T follicular helper cell (primary cell): Measurements from ENCODE around the gene EYA4.

Source experiments
- DNase-seq: peaks from one replicate; pipeline ENCODE4 v3.0.0-alpha.2; 2020; ENCODE audit warnings: low read depth

EYA4 gene

DNA sequence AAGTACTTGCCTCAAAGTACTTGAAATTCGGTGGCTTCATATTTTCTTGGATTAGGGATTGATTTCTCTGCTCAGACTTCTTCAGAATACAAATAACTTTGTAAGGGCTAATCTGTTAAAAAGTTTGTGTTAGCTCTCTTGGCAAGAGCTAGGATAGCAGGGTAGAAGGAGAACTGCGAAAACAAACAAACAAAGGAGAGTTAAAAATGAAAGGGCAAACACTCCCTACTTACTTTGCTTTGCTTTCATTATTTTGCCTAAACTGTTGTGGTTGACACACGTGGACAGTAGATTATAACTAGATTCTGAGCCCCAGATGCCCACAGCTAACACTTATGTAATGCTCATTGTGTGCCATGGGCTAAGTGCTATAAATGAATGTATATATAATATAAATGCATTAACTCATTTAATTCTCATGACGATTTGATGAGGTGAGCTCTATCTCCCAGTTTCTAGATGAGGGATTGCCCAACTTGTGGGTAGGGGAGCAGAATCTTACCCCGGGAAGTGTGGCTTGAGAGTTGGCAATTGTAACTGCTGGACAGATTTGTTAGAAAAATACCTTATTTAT lies 48.7 kb downstream of the EYA4 start:
- DNase-seq = no peak

DNA sequence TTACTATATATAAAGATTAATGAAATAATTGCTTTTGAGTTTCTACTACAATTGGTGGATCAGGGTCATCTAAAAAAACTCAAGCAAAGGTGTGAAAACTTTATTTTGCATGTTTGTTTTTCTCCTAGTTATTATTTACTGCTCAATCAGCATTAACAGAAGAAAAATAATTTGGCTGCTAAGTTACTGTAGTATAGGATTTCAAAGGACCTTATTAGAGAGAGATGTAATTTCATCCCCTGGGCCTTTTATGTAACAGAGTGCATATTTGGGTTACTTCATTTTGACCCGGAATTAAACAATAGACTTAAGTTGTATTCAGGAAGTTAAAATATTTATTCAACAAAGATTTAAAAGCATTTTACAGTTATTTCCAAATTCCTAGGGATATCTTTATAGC lies 49.8 kb downstream of the EYA4 start:
- no peak for DNase-seq

DNA sequence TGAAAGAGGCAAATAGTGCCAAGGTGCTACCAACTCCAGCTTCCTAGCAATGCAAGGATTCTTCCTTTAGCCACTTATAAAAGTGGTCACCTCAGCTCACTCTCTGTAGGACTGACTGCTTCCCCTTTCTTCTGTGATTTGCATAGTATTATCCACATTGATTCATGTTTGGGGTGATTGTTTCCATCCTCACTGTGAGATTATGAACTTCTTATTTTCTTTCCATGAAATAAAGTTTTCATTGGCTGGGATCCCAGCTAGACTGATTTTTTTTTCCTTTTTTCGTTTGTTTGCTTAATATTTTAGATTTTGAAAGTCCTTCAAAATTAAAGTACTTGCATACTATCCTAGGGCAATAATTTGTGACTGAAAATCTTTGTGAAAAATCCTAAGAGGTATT lies 50.5 kb downstream of the EYA4 start:
- no peak for DNase-seq

DNA sequence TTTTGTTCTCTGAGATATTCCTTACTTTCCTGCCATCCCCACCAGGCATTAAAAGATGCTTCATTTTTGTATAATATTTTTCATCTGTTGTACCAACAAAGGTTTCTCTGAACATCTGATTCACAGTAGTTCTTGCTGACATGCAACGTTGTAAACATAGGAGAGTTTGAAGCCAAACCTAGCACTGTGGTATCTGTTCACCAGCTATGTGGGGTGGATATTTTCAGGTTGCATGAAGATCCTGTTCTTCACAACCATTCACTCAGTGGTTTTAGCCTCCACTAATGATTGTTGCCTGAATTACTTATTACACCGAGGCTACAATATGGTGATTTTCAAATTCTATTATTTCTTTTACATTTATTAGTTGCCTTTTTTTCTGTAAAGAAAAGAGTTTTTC lies 56.5 kb downstream of the EYA4 start:
- no peak for DNase-seq

DNA sequence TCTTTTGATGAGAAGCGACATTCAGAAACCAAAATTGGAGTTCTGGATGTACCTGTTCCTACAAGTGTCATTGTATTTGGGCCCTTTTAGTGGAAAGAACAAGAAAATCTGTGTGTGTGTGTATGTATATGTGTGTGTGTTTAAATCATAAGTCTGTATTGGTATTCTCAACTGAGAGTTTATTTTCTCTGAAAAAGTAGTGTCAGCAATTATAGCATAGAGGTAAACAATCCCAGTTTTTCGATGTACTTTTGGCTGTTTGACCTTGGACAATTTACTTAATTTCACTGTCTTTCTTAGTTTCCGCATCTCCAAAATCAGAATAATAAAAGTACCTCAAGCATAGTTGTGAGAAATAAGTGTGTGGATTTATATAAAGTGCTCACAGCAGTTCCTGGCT lies 57.2 kb downstream of the EYA4 start:
- no peak for DNase-seq

DNA sequence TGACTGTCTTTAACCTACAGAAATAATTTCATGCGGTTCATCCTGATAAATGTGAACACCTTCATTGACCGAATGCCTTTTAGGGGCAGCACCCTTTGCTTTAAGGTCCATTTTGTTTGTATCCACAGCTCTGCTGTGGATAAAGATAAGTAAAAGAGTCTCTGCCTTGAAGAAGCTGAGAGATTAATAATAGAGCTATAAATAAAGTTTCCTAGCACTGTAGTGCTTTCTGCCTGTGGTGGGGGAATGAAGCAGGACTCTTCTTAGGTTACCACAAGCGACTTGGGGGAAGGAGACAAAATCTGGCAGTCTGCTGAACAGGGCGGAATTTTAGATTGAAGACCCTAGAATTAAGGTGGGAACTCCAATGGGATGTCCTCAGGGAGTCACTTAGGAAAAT lies 57.6 kb downstream of the EYA4 start:
- DNase-seq = no peak

DNA sequence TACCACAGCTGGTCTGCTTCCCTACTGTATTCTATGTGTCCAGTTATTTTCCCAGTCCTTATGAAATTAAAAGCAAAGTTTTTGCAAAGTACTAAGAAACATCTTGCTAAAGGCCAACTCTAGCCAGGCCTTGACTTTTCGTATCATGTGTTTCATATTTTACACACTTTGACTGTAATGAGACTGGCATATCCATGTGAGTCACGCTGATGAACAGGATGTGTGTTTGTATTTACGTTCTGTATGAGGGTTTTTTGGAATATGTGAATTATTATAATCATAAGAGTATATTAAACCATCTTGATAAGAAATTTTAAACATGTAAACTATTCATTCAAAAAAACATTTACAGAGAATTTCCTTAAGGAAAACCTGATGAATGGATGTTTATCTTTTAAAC lies 59.7 kb downstream of the EYA4 start:
- DNase-seq = no peak

DNA sequence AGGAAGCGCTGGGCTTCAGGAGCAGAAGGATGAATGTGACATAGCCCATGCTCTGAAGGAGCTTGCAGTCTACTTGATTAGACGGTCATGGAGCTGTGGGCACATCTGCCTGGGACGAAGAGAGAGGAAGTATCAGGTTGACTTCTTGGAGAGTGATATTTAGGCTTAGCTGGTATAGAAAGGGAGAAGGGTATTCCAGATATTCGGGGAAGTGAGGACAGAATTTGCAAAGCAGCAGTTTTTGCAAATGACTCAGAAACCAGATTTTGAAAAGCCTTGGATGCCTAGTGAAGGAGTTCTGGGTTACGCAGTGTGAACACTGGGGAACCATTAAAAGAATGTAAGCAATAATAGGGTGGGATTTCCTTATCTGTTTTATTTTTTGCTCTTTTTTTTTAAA lies 60.7 kb downstream of the EYA4 start:
- DNase-seq = no peak

DNA sequence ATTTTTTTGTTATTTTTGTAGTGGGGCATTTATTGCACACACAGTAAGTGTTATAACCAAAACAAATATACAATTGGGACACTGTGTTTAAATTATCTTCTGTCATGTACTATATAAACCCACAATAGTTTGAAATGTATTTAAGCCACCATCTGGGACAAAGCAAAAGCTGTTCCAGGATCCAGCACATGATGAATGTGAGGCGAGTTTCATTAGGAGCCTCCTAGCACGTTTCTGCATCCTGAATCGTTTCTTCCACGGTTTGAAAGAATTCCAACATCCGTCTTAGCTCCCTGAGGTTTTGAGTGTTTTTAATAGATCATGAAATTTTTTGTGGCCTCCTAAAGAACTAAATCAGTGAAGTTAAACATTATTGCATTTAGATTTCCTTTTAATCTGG lies 65.8 kb downstream of the EYA4 start:
- no peak for DNase-seq

DNA sequence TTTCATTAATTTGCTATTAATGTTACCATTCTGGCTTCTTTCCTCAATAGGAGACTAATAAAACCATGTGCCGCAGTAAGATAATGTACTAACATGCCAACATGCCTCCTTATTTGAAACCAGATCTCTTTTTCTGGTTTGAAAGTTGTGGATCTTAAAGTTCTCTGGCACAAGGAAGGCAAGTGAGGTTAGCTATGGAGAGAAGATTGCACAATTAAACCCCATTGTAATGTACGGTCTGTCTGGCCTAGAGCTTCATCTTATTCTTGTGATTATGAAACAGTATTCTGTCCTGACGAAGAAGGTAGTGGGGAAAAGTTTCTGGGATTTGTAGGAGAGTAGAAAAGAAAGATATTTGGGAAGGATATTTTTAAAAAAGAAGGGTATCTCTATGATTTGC lies 68.4 kb downstream of the EYA4 start:
- DNase-seq = no peak

DNA sequence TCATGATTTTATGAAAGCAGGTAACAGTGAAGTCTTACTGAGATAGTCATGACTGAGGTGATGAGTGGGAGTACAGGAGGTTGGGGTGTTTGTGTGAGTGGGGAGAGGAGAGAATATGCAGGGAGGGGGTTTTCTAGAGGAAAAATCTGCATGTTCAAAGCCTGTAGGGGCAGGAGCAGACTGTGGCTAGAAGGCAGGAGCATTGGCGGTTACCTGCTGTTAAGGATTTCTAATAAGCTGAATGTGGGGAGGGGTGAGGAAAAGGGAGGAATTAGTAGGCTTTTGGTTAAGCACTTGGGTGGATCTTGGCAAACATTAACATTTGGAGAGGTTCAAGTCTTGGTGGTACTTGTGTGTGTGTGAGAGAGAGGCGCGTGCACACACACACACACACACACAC lies 70.8 kb downstream of the EYA4 start:
- DNase-seq = no peak

DNA sequence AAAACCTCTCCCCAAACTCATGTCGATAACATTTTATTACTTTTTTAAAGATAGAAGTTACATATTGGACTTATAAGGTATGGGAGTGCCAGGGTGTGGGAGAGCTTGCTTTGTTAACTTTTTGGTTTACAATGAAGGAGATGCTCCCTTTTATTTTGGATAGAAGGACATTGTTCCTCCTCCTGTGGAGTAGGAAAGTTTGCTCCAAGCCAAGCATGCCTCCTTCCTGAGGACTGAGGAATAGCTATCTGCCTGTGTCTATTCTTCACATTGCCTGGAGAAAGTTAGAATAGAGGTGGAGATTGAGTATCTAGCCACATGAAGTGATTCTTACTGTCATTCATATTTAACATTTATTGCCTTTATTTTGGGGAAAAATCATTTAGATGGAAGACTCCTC lies 71.9 kb downstream of the EYA4 start:
- DNase-seq = no peak

DNA sequence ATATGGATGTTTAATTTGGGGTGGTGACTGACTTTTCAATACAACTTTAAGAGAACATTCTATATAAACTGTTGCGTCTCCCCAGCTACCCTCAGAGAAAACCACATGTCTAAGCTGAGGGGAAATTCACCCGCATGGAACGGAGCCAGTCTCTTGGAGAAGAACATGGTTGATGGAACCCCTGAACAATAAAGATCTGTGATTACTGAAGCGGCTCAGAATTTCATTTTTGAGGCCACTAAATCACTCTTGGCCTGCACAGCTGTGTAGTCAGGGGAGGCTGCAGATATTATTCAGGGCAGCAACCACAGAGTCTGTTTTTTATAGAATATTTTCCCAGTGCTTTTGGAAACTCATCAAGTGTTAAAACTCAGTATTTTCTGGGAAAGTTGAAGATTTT lies 73.8 kb downstream of the EYA4 start:
- DNase-seq = no peak

DNA sequence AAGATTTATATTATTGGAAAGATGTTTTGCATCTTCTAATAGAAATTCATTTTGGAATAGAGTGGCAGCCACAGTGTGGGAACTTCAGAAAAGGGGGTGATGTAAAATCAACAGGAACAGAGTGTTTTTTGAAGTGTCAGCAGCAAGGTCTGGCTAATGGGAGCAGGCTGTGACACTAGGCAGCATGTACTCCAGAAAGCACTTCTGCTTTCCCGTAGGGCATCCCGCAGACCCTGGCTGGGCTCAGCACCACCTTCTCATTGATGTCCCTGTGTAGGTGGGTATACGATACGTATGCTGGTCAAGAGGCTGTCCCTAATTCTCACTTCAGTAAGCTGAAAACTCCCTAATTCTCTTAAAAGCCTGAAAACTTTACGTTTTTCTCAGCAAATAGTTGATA lies 74.7 kb downstream of the EYA4 start:
- DNase-seq = no peak

DNA sequence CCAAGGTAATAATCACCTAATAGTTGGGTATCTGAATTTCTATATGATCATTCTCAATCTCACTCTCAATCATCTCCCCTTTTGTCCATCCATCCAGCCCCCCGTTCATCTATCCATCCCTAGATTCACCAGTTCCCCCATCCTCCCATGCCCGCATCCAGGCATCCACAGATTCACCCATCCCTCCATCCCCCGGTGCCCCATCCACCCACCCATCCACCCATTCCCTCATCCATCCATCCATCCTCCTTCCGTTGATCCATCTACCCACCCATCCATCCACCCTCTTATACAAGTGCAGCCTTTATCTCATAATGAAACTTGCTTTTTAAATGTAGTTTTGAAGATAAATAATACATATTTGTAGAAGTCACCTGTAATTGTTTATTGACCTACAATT lies 76.5 kb downstream of the EYA4 start:
- no peak for DNase-seq

DNA sequence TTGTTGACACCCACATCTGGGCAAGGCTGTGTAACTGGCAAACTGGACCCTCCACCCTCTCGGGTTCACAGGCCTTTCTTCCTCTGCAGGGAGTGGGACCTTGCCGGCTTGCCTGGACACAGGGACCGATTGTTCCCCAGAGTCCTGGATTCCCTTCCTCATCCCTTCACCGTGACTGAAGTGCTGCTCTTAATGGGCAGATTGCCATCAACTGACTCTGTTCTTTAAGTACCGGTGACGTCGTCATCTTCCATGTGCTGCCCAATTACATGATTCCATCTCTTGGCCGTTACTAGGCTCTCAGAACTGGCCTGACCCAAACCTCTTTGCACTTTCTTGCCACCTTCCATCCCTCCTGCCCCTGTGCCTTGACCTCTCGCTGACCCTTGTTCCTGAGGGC lies 85.4 kb downstream of the EYA4 start:
- DNase-seq = no peak

DNA sequence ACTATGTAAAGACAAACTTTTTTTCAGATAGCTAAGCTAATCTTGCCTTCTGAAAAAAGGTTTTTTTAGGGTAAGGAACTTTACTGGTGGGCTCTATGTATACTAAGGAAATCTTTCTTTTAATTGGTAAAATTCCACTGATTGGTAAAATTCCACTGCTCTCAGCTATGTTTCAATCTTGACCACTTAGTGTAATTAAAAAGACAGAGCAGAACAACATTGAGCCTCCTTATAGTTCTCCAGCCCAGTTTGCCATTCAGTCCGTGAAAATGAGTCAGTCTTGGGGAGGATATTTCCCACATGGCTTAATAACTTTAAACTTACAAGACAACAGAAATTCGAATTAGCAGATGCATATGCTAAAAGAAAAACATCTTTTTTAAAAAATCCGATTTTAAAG lies 92.7 kb downstream of the EYA4 start:
- DNase-seq = no peak

DNA sequence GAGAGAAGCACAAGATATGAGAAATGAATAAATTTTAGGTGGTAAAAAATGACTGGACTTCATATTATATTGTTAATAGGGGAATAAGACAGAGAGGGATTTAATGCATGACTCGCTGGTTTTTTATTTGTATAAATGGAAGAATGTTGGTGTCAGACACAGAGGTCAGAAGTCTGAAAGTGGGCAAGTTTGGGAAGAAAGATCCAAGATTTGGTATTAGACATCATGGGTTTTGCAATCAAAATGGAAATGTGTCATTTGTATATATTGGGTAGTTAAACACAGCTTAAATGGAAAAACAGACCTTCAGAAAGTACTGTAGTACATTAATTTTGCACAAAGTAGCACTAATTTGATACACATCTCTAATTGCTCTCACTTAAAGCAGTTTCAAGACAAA lies 96.2 kb downstream of the EYA4 start:
- no peak for DNase-seq

DNA sequence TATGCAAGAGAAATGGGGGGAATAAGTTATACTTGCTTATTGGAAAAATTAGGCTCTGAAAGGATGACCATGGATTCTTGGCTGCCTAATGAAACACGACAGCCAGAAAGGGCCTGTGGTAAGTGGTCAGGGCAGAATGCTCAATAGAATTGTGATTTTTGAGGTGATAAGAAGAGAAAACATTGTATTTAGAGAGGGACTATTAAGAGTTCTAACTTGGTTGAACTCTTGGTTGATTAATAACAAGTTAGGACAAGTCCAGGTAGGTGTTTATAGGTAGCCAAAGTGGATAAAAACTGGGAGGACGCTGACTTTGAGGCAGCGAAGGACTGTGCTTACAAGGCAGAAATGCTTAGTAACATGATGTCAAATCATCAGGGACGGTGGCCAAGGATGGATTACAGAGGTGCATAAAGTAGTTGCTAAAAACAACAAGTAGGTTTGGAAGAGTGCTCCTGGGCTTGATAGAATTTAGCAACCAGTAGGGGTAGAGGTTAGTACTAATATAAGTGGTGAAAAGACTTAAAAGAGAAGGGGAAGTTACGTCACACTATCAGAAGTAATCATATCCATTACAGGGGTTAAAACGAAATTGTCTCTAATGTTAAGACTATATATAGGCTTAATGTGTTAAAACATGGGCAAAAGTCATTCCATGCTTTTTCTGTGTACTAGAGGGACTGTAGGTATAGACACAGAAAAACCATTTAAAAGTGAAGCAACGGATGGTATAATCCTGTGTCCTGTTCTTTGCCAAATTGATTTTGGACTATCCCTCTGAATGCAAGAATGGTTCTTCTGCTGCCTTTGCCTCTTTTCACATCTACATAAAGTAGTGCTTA lies 98.6 kb downstream of the EYA4 start:
- no peak for DNase-seq

DNA sequence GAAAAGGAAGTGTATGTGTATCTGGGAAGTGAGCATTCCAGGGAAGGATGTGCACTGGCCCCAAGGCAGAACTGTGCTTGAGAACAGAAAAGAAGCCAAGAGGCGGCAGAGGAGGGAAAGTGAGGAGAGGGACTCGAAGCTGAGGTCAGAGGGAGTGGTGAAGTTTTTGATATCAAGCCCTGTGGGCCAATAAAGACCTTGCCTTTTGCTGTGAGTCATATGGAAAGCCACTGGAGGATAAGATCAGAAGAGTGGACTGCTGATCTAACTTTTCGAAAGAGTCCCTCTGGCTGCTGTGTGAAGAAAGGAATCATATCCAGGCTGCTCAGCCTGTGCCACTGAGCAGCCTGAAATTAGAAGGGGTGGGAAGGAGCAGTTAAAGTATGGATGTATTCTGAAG lies 99.4 kb downstream of the EYA4 start:
- no peak for DNase-seq

DNA sequence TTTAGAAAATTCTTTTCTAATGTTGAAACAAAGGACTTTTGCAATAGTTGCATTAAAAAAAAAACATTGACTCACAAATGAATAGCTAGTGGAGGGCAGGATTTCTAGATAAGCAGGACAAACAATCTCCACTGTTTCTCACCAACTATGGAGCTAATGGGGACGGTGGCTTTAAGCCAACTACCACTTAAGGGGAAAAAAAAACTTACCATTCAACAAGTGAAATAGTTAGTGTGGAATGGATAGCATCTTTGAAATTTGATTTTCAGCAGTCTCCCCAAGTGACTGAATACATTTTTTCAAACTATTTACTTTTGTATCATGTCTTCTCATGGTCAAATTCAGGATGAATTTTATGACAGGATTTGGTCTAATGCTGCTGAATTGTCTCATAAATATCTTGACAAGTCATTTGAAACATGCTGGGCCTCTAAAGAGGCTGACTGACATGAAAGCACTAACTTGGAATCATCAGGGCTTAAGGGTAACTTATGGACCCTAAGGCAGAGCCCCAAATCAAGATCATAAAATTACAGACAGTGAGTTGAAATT lies 100.5 kb downstream of the EYA4 start:
- DNase-seq = no peak

DNA sequence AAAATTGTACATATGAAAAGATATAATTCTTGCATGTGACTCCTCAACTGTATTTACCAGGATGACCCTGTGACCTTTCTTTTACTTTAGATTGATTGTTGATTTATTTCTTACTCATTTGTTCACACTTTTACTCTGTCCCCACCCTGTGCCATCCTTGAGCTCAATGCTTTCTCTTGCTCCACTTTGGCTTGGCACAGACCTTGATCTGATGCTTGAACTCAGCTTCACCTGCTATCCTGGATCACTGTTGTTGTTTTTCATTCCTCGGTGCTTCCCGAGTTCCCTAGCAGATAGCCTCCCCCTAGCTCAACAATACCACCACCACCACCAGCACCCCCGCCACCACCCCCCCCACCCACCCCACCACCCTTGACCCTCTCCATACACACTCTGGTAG lies 102.1 kb downstream of the EYA4 start:
- DNase-seq = no peak

DNA sequence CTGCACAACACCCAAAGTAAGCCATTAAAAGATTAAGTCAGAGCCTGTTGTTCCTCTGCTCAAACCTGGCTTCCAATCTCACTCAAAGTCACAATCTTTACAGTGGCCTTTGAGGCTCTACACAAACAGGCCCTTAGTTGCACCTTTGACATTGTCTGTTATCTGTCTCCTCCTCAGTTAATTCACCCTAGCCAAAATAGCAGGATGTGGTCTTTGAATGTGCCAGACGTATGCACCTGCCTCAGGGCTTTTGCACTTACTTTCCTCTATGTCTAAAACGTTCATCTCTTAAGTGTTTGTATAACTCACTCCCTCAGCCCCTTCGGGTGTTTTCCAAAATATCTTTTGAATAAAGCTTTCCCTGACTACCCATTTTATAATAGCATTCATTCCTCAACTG lies 107.7 kb downstream of the EYA4 start:
- DNase-seq = no peak

DNA sequence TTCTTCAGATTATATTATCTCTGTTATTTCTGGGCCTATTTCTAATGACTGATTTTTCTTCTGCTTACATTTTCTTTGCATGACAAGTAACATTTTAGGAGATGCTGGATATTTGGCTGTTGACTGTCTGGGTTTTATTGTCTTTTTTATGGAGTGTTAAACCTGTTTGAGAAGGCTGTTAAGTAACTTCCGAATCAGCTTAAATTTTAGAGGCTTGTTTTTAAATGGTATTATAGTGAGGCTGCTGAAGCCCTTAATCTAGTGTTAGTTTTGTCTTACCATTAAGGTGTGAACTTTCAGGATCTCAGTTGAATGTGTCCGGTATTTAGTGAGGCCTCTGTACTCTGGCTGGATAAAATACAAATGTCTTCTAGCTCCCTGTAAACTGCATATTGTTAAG lies 109.8 kb downstream of the EYA4 start:
- no peak for DNase-seq
